Osteoblast (primary cell): Measurements from ENCODE around the gene BRAT1. TPM values are rescaled to one million over a fixed set of nuclear protein-coding genes. Genes with fewer than 3 reads are reported as not detected.

ENCODE experiments used
- DNase-seq: peaks from one replicate; pipeline ENCODE4 v3.0.0; 2011; ENCODE audit warnings: low spot score, mixed read lengths; ENCODE audit not compliant: insufficient read length; ENCODE audit errors: missing footprints
- H2AFZ ChIP-seq: 2 replicates; pipeline ENCODE4 v1.6.0; 2011; ENCODE audit warnings: mild to moderate bottlenecking, low read length
- H3K27ac ChIP-seq: 2 replicates; pipeline ENCODE4 v1.5.1; 2011; ENCODE audit warnings: mild to moderate bottlenecking, low read depth, low read length, moderate library complexity
- H3K27me3 ChIP-seq: 2 replicates; pipeline ENCODE4 v1.6.0; 2012; ENCODE audit warnings: mild to moderate bottlenecking, control low read depth, inconsistent platforms, low read length, moderate library complexity; ENCODE audit not compliant: insufficient read depth
- H3K36me3 ChIP-seq: 2 replicates; pipeline ENCODE4 v1.5.1; 2011; ENCODE audit warnings: mild to moderate bottlenecking, low read length, control low read depth, moderate library complexity; ENCODE audit not compliant: insufficient read depth
- H3K4me1 ChIP-seq: 2 replicates; pipeline ENCODE4 v1.5.1; 2011; ENCODE audit warnings: mild to moderate bottlenecking, low read length, control low read depth, moderate library complexity; ENCODE audit not compliant: insufficient read depth
- H3K4me2 ChIP-seq: 2 replicates; pipeline ENCODE4 v1.6.0; 2011; ENCODE audit warnings: mild to moderate bottlenecking, low read length; ENCODE audit not compliant: insufficient read depth
- H3K4me3 ChIP-seq: fragments of 200-600 bp; sonication (generic); 3 replicates; pipeline ENCODE4 v1.5.1; 2012; ENCODE audit warnings: mild to moderate bottlenecking, low read length, inconsistent platforms; ENCODE audit not compliant: insufficient read depth
- H3K79me2 ChIP-seq: 2 replicates; pipeline ENCODE4 v1.6.0; 2012; ENCODE audit warnings: mild to moderate bottlenecking, low read length, control low read depth, inconsistent platforms; ENCODE audit not compliant: insufficient read depth
- H3K9me3 ChIP-seq: 2 replicates; pipeline ENCODE4 v1.5.1; 2011; ENCODE audit warnings: low read depth, low read length, control low read depth
- H4K20me1 ChIP-seq: 2 replicates; pipeline ENCODE4 v1.6.0; 2012; ENCODE audit warnings: mild to moderate bottlenecking, low read length, control low read depth; ENCODE audit not compliant: insufficient read depth
- CTCF ChIP-seq: IDR thresholded peaks from 2 replicates; pipeline ENCODE4 v1.5.1; 2011; ENCODE audit warnings: mild to moderate bottlenecking, low read depth, low read length, moderate library complexity; ENCODE audit errors: extremely low read depth
- total RNA-seq: library from RNA; depleted of rRNA; stranded (reverse); fragments of >200 nt; gene quantifications from 2 replicates; pipeline ENCODE4 v1.2.3, GENCODE V29; 2012

BRAT1 gene
- total RNA-seq, 1 donor, result 28.2 TPM

GRCh38 chr7:2517026-2517425, 38.3 kb downstream of the BRAT1 start:
- Histone ChIP-seq H3K4me1 (peaks cover 43% of the 10 kb centered on the region), H3K36me3 (no peaks in the 10 kb centered on the region), H3K9me3 (no peaks in the 10 kb centered on the region), H4K20me1 (peaks cover 13% of the 10 kb centered on the region), H3K4me2 (peak overlapping the region; percentile 89), H3K27ac (peak overlapping the region; percentile 88), H2AFZ (no peak overlapping the region), H3K27me3 (no peaks in the 10 kb centered on the region), H3K79me2 (peaks cover 19% of the 10 kb centered on the region), H3K4me3 (peak overlapping the region; percentile 51)
- peak; percentile 8 for TF ChIP-seq CTCF
- peak; percentile 100 for DNase-seq

- no peak for TF ChIP-seq CTCF
- no peak overlapping the region for H3K4me3 ChIP-seq
- H3K4me2 ChIP-seq, result no peak overlapping the region
- H3K79me2 ChIP-seq, result peaks cover 11% of the 10 kb centered on the region
- peak overlapping the region; percentile 10 for H2AFZ ChIP-seq
- no peaks in the 10 kb centered on the region for H3K27me3 ChIP-seq
- H4K20me1 ChIP-seq, result peaks cover 6% of the 10 kb centered on the region
- no peaks in the 10 kb centered on the region for H3K36me3 ChIP-seq
- DNase-seq, result no peak
- no peaks in the 10 kb centered on the region for H3K9me3 ChIP-seq
- H3K4me1 ChIP-seq, result peaks cover 36% of the 10 kb centered on the region
- peak overlapping the region; percentile 88 for H3K27ac ChIP-seq
Observed at GRCh38 chr7:2516194-2516555, 39.1 kb downstream of the BRAT1 start.

- no peak overlapping the region for H3K4me3 ChIP-seq
- H3K79me2 ChIP-seq, result peaks cover 6% of the 10 kb centered on the region
- TF ChIP-seq CTCF, result no peak
- H4K20me1 ChIP-seq, result peaks cover 3% of the 10 kb centered on the region
- no peaks in the 10 kb centered on the region for H3K9me3 ChIP-seq
- no peaks in the 10 kb centered on the region for H3K36me3 ChIP-seq
- no peak for DNase-seq
- peaks cover 36% of the 10 kb centered on the region for H3K4me1 ChIP-seq
- H3K27ac ChIP-seq, result peak overlapping the region; percentile 88
- H3K4me2 ChIP-seq, result no peak overlapping the region
- H3K27me3 ChIP-seq, result no peaks in the 10 kb centered on the region
- peak overlapping the region; percentile 10 for H2AFZ ChIP-seq
Observed at GRCh38 chr7:2515424-2516193, 39.7 kb downstream of the BRAT1 start.

- H3K36me3 ChIP-seq, result no peaks in the 10 kb centered on the region
- H3K4me2 ChIP-seq, result no peak overlapping the region
- H3K9me3 ChIP-seq, result no peaks in the 10 kb centered on the region
- no peak overlapping the region for H2AFZ ChIP-seq
- H3K4me3 ChIP-seq, result no peak overlapping the region
- peaks cover 36% of the 10 kb centered on the region for H3K4me1 ChIP-seq
- no peaks in the 10 kb centered on the region for H3K79me2 ChIP-seq
- no peaks in the 10 kb centered on the region for H3K27me3 ChIP-seq
- H3K27ac ChIP-seq, result no peak overlapping the region
- no peak for DNase-seq
- no peaks in the 10 kb centered on the region for H4K20me1 ChIP-seq
- no peak for TF ChIP-seq CTCF
Observed at GRCh38 chr7:2514473-2515423, 40.6 kb downstream of the BRAT1 start.
